ENCODE results near the gene SLC31A1.

Gene SLC31A1

DNA sequence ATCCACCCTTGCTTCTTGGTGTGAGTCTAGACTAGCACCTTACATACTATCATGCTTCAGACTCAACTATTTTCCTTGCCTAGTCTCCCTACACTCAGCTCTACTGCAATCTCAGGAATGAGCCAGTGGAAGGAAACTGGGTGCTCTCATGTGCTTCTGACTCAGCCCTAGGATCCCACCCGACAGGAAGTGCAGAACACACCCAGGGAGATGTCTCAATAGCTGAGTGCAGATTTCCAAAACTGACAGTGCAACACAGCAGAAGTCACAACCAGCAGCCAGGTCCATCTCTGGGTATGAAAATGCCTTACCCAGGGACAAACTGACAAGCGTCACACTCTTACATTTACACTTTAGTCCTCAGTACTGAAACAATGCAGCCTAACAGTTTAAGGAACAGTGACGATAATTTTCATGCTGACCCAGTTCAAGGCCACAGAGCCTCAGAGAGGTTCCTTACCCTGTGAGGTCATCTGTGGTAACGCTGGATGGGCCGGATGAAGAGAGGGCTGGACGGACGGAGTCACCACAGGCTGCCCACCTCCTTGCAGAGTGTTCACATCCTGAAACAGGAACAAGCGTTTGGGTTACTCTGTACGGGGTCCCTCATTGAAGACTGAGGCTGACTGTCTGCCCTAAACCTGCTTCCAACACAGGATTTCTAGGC is 33.3 kb upstream of the SLC31A1 start:
- Histone ChIP-seq H4K5ac (ENCODE audit: low read length) (no peak overlapping the region), H3K4ac (ENCODE audit: low read depth, low read length) (no peak overlapping the region), H3K79me2 (ENCODE audit: control insufficient read depth, insufficient read depth, low read length) (no peaks in the 10 kb centered on the region), H3K27me3 (ENCODE audit: insufficient read depth, low read length, poor library complexity) (no peaks in the 10 kb centered on the region), H3K18ac (ENCODE audit: low read length) (no peak overlapping the region), H3K36me3 (ENCODE audit: control insufficient read depth, insufficient read depth, low read length) (peaks cover 2% of the 10 kb centered on the region), H3K27ac (ENCODE audit: low read depth, low read length) (no peak overlapping the region), H3K4me2 (ENCODE audit: low read length) (no peak overlapping the region), H3K56ac (ENCODE audit: low read length) (no peak overlapping the region), H2AK5ac (ENCODE audit: low read length) (no peak overlapping the region), H3K4me1 (ENCODE audit: control insufficient read depth, low read depth, low read length) (no peaks in the 10 kb centered on the region), H2BK15ac (replicated peaks; ENCODE audit: low read depth) (no peak overlapping the region), H2BK5ac (ENCODE audit: low read length) (no peak overlapping the region), H3K4me3 (ENCODE audit: low read length) (no peak overlapping the region), H3K9ac (ENCODE audit: low read length) (no peak overlapping the region), H3K79me1 (ENCODE audit: low read length) (no peaks in the 10 kb centered on the region), H3K23ac (ENCODE audit: low read length) (no peak overlapping the region), H2BK120ac (ENCODE audit: low read depth, low read length) (no peak overlapping the region), H4K8ac (ENCODE audit: low read depth, low read length) (no peak overlapping the region)
- DNase-seq, result peak; percentile 32
- WGBS (ENCODE audit: extremely low coverage, insufficient coverage, low lambda C conversion rate), result no CpG with 5 or more reads among the region's 9 CpGs

DNA sequence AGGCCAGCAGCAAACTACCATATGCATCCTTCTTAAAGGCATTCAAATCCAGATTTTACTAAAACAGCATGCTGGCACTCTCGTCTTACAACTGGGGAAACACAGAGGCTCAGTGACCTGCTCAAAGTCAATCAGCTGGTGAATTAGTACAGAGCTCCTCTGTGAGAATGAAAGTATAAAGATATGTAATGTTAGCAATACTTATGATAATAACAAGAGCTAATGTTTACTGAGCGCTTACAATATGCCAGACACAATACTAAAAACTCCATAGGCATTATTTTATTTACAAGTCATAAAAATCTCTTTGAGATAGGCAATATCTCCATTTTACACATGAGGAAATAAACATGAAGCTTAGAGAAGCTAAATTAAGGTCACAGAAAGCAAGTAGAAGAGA is 28.9 kb upstream of the SLC31A1 start:
- H3K4ac ChIP-seq (ENCODE audit: low read depth, low read length), result no peak overlapping the region
- no peak overlapping the region for H3K9ac ChIP-seq (ENCODE audit: low read length)
- no peak overlapping the region for H3K4me2 ChIP-seq (ENCODE audit: low read length)
- no peak overlapping the region for H3K4me3 ChIP-seq (ENCODE audit: low read length)
- no peaks in the 10 kb centered on the region for H3K4me1 ChIP-seq (ENCODE audit: control insufficient read depth, low read depth, low read length)
- no peak overlapping the region for H2BK120ac ChIP-seq (ENCODE audit: low read depth, low read length)
- no peak overlapping the region for H3K56ac ChIP-seq (ENCODE audit: low read length)
- no peak overlapping the region for H3K23ac ChIP-seq (ENCODE audit: low read length)
- no peak overlapping the region for H4K8ac ChIP-seq (ENCODE audit: low read depth, low read length)
- no peak overlapping the region for H3K18ac ChIP-seq (ENCODE audit: low read length)
- no peak overlapping the region for H2BK5ac ChIP-seq (ENCODE audit: low read length)
- WGBS (ENCODE audit: extremely low coverage, insufficient coverage, low lambda C conversion rate), result no CpG with 5 or more reads among the region's 2 CpGs
- no peaks in the 10 kb centered on the region for H3K79me1 ChIP-seq (ENCODE audit: low read length)
- H2BK15ac ChIP-seq (replicated peaks; ENCODE audit: low read depth), result no peak overlapping the region
- H3K27ac ChIP-seq (ENCODE audit: low read depth, low read length), result no peak overlapping the region
- no peaks in the 10 kb centered on the region for H3K27me3 ChIP-seq (ENCODE audit: insufficient read depth, low read length, poor library complexity)
- H2AK5ac ChIP-seq (ENCODE audit: low read length), result no peak overlapping the region
- DNase-seq, result no peak
- peaks cover 1% of the 10 kb centered on the region for H3K36me3 ChIP-seq (ENCODE audit: control insufficient read depth, insufficient read depth, low read length)
- H3K79me2 ChIP-seq (ENCODE audit: control insufficient read depth, insufficient read depth, low read length), result no peaks in the 10 kb centered on the region
- no peak overlapping the region for H4K5ac ChIP-seq (ENCODE audit: low read length)

DNA sequence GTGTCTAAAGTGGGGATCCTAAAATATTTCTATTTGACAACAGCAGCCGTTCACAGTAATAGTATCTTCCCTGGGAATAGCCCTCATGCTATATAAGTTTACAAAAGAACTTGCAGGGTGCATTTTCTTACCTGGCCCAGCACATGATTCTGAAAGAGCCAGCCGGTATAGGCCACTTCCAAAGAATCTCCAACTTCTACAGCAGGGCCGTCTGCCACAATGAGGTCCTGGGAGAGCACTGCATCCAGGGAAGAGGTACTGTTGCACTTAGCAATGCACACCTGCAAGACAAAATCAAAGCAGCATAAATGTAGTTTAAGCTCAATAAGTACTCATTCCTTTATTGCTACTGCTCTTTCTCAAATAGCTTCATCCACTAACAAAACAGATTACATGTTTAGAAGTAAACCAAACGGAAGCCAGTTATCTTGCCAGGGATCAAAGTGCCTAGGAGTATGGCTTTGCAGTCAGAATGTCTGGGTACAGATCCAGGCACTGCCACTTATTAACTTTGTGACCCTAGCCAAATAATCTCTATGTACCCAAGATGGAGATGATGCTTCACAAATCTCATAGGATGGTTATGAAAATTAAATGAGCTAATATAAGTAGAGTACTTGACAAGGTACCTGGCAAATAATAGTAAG is 21.5 kb upstream of the SLC31A1 start:
- no peaks in the 10 kb centered on the region for H3K4me1 ChIP-seq (ENCODE audit: control insufficient read depth, low read depth, low read length)
- no peak overlapping the region for H2BK15ac ChIP-seq (replicated peaks; ENCODE audit: low read depth)
- no peaks in the 10 kb centered on the region for H3K27me3 ChIP-seq (ENCODE audit: insufficient read depth, low read length, poor library complexity)
- no peak overlapping the region for H4K8ac ChIP-seq (ENCODE audit: low read depth, low read length)
- no peak for DNase-seq
- no CpG with 5 or more reads among the region's 4 CpGs for WGBS (ENCODE audit: extremely low coverage, insufficient coverage, low lambda C conversion rate)
- H3K4me3 ChIP-seq (ENCODE audit: low read length), result no peak overlapping the region
- H3K4ac ChIP-seq (ENCODE audit: low read depth, low read length), result no peak overlapping the region
- no peak overlapping the region for H3K56ac ChIP-seq (ENCODE audit: low read length)
- no peaks in the 10 kb centered on the region for H3K79me1 ChIP-seq (ENCODE audit: low read length)
- H3K4me2 ChIP-seq (ENCODE audit: low read length), result no peak overlapping the region
- no peak overlapping the region for H4K5ac ChIP-seq (ENCODE audit: low read length)
- H3K27ac ChIP-seq (ENCODE audit: low read depth, low read length), result no peak overlapping the region
- no peak overlapping the region for H2BK120ac ChIP-seq (ENCODE audit: low read depth, low read length)
- no peak overlapping the region for H3K18ac ChIP-seq (ENCODE audit: low read length)
- H3K36me3 ChIP-seq (ENCODE audit: control insufficient read depth, insufficient read depth, low read length), result peaks cover 1% of the 10 kb centered on the region
- no peak overlapping the region for H2BK5ac ChIP-seq (ENCODE audit: low read length)
- H3K23ac ChIP-seq (ENCODE audit: low read length), result no peak overlapping the region
- no peak overlapping the region for H3K9ac ChIP-seq (ENCODE audit: low read length)
- no peaks in the 10 kb centered on the region for H3K79me2 ChIP-seq (ENCODE audit: control insufficient read depth, insufficient read depth, low read length)
- H2AK5ac ChIP-seq (ENCODE audit: low read length), result no peak overlapping the region

DNA sequence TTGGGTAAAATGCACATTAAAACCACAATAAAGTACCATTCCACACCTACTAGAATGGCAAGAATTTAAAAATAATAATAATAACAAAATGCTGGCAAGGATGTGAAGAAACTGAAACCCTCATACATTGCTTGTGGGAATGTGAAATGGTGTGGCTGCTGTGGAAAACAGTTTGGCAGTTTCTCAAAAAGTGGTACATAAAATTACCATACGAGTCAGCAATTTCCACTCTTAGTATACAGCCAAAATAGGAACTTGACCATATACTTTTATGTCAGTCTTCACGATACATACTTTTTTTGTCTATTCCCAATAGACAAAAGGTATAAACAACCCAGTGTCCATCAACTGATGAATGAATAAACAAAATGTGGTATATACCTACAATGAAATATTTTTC is 15.9 kb upstream of the SLC31A1 start:
- Histone ChIP-seq H2AK5ac (ENCODE audit: low read length) (no peak overlapping the region), H3K23ac (ENCODE audit: low read length) (no peak overlapping the region), H2BK120ac (ENCODE audit: low read depth, low read length) (no peak overlapping the region), H3K27me3 (ENCODE audit: insufficient read depth, low read length, poor library complexity) (no peaks in the 10 kb centered on the region), H3K79me2 (ENCODE audit: control insufficient read depth, insufficient read depth, low read length) (no peaks in the 10 kb centered on the region), H3K4me2 (ENCODE audit: low read length) (no peak overlapping the region), H3K4ac (ENCODE audit: low read depth, low read length) (no peak overlapping the region), H3K79me1 (ENCODE audit: low read length) (no peaks in the 10 kb centered on the region), H4K5ac (ENCODE audit: low read length) (no peak overlapping the region), H3K36me3 (ENCODE audit: control insufficient read depth, insufficient read depth, low read length) (no peaks in the 10 kb centered on the region), H3K4me3 (ENCODE audit: low read length) (no peak overlapping the region), H3K27ac (ENCODE audit: low read depth, low read length) (no peak overlapping the region), H3K18ac (ENCODE audit: low read length) (no peak overlapping the region), H2BK15ac (replicated peaks; ENCODE audit: low read depth) (no peak overlapping the region), H3K4me1 (ENCODE audit: control insufficient read depth, low read depth, low read length) (no peaks in the 10 kb centered on the region), H3K9ac (ENCODE audit: low read length) (no peak overlapping the region), H2BK5ac (ENCODE audit: low read length) (no peak overlapping the region), H3K56ac (ENCODE audit: low read length) (no peak overlapping the region), H4K8ac (ENCODE audit: low read depth, low read length) (no peak overlapping the region)
- no peak for DNase-seq
- WGBS (ENCODE audit: extremely low coverage, insufficient coverage, low lambda C conversion rate), result no CpG with 5 or more reads among the region's 2 CpGs

DNA sequence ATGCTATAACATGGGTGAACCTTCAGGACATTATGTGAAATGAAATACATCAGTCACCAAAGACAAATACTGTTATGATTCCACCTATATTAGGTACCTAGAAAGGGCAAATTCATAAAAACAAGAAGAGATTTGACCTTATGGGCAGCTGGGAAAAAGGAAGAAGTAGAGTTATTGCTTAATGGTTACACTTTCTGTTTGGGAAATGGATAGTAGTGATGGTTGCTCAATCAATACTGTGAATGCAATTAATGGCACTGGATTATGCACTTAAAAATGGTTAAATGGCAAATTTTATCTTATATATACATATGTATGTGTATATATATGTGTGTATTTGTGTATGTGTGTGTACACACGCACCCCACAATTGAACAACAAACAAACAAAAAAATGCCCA is 15.5 kb upstream of the SLC31A1 start:
- Histone ChIP-seq H3K4me2 (ENCODE audit: low read length) (no peak overlapping the region), H2BK15ac (replicated peaks; ENCODE audit: low read depth) (no peak overlapping the region), H3K23ac (ENCODE audit: low read length) (no peak overlapping the region), H3K4me1 (ENCODE audit: control insufficient read depth, low read depth, low read length) (no peaks in the 10 kb centered on the region), H3K4ac (ENCODE audit: low read depth, low read length) (no peak overlapping the region), H3K9ac (ENCODE audit: low read length) (no peak overlapping the region), H3K4me3 (ENCODE audit: low read length) (no peak overlapping the region), H3K27me3 (ENCODE audit: insufficient read depth, low read length, poor library complexity) (no peaks in the 10 kb centered on the region), H3K56ac (ENCODE audit: low read length) (no peak overlapping the region), H2BK120ac (ENCODE audit: low read depth, low read length) (no peak overlapping the region), H2AK5ac (ENCODE audit: low read length) (no peak overlapping the region), H3K18ac (ENCODE audit: low read length) (no peak overlapping the region), H3K27ac (ENCODE audit: low read depth, low read length) (no peak overlapping the region), H4K8ac (ENCODE audit: low read depth, low read length) (no peak overlapping the region), H3K36me3 (ENCODE audit: control insufficient read depth, insufficient read depth, low read length) (no peaks in the 10 kb centered on the region), H4K5ac (ENCODE audit: low read length) (no peak overlapping the region), H3K79me2 (ENCODE audit: control insufficient read depth, insufficient read depth, low read length) (no peaks in the 10 kb centered on the region), H3K79me1 (ENCODE audit: low read length) (no peaks in the 10 kb centered on the region), H2BK5ac (ENCODE audit: low read length) (no peak overlapping the region)
- DNase-seq, result no peak
- no CpG with 5 or more reads among the region's 1 CpG for WGBS (ENCODE audit: extremely low coverage, insufficient coverage, low lambda C conversion rate)

DNA sequence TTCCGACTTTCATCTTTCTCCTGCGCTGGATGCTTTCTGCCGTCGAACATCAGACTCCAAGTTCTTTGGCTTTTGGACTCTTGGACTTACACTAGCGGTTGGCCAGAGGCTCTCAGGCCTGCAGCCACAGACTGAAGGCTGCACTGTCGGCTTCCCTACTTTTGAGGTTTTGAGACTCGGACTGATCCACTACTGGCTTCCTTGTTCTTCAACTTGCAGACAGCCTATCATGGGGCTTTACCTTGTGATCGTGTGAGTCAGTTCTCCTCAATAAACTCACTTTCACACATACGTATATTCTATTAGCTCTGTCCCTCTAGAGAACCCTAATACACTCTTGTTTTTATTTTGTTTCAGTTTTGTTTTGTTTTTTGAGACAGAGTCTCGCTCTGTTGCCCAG is 10.5 kb upstream of the SLC31A1 start:
- H3K36me3 ChIP-seq (ENCODE audit: control insufficient read depth, insufficient read depth, low read length), result no peaks in the 10 kb centered on the region
- H3K18ac ChIP-seq (ENCODE audit: low read length), result no peak overlapping the region
- no peak overlapping the region for H4K5ac ChIP-seq (ENCODE audit: low read length)
- H3K4me1 ChIP-seq (ENCODE audit: control insufficient read depth, low read depth, low read length), result no peaks in the 10 kb centered on the region
- H3K56ac ChIP-seq (ENCODE audit: low read length), result no peak overlapping the region
- H3K4me2 ChIP-seq (ENCODE audit: low read length), result no peak overlapping the region
- no peak overlapping the region for H3K23ac ChIP-seq (ENCODE audit: low read length)
- WGBS (ENCODE audit: extremely low coverage, insufficient coverage, low lambda C conversion rate), result no CpG with 5 or more reads among the region's 10 CpGs
- no peak overlapping the region for H4K8ac ChIP-seq (ENCODE audit: low read depth, low read length)
- H3K4ac ChIP-seq (ENCODE audit: low read depth, low read length), result no peak overlapping the region
- no peak for DNase-seq
- H3K27me3 ChIP-seq (ENCODE audit: insufficient read depth, low read length, poor library complexity), result no peaks in the 10 kb centered on the region
- H2BK120ac ChIP-seq (ENCODE audit: low read depth, low read length), result no peak overlapping the region
- no peak overlapping the region for H3K27ac ChIP-seq (ENCODE audit: low read depth, low read length)
- no peak overlapping the region for H2BK15ac ChIP-seq (replicated peaks; ENCODE audit: low read depth)
- no peak overlapping the region for H3K4me3 ChIP-seq (ENCODE audit: low read length)
- no peak overlapping the region for H3K9ac ChIP-seq (ENCODE audit: low read length)
- no peaks in the 10 kb centered on the region for H3K79me2 ChIP-seq (ENCODE audit: control insufficient read depth, insufficient read depth, low read length)
- no peaks in the 10 kb centered on the region for H3K79me1 ChIP-seq (ENCODE audit: low read length)
- no peak overlapping the region for H2AK5ac ChIP-seq (ENCODE audit: low read length)
- no peak overlapping the region for H2BK5ac ChIP-seq (ENCODE audit: low read length)
